Measurements from ENCODE around the gene TICAM1. TPM values are rescaled to one million over a fixed set of nuclear protein-coding genes. Genes with fewer than 3 reads are reported as not detected.
"Not testable (repeated sequence)": the region's sequence is repeated elsewhere in the genome, so short reads cannot be mapped to it uniquely, and the experiment has no call there.

TICAM1 gene
- total RNA-seq, 4 donors from 2014 or later: 3.5 to 10.8 (median 4.7) TPM

- peak; percentile 97 to 98 for DNase-seq (ENCODE audit: low spot score in 2 of 2)
- Histone ChIP-seq H3K4me3 (peak within 1 kb of the TSS; percentile 67 to 92 (median 76)), H3K27me3 (no peaks in the 10 kb centered on the region), H3K36me3 (peaks cover 0 to 6% (median 0%) of the 10 kb centered on the region in 3 donors), H3K27ac (peak within 1 kb of the TSS; percentile 79 to 95 (median 92)), H3K9me3 (no peaks in the 10 kb centered on the region), H3K4me1 (peaks cover 0 to 19% (median 12%) of the 10 kb centered on the region in 4 donors)
- TF ChIP-seq, protein P1, sequence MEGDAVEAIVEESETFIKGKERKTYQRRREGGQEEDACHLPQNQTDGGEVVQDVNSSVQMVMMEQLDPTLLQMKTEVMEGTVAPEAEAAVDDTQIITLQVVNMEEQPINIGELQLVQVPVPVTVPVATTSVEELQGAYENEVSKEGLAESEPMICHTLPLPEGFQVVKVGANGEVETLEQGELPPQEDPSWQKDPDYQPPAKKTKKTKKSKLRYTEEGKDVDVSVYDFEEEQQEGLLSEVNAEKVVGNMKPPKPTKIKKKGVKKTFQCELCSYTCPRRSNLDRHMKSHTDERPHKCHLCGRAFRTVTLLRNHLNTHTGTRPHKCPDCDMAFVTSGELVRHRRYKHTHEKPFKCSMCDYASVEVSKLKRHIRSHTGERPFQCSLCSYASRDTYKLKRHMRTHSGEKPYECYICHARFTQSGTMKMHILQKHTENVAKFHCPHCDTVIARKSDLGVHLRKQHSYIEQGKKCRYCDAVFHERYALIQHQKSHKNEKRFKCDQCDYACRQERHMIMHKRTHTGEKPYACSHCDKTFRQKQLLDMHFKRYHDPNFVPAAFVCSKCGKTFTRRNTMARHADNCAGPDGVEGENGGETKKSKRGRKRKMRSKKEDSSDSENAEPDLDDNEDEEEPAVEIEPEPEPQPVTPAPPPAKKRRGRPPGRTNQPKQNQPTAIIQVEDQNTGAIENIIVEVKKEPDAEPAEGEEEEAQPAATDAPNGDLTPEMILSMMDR (IDR thresholded peaks at IDR 0.05): peak in 1 of 5 experiments; percentile 18
- TF ChIP-seq EP300 (IDR thresholded peaks at IDR 0.05) (peak; percentile 46 to 71), POLR2A (IDR thresholded peaks at IDR 0.05) (peak in 1 of 2 donors; percentile 57)
- WGBS, 2 donors: 10 to 13% methylated on average over 27 to 28 of the region's 46 CpGs
Measured at GRCh38 chr19:4867534-4868285, 36.2 kb upstream of the TICAM1 start, which contains the start of gene PLIN3. Gene PLIN3, minus strand, starts transcription at chr19:4867667. Its CDS starts 6,273 bp downstream, at chr19:4861394.

DNA sequence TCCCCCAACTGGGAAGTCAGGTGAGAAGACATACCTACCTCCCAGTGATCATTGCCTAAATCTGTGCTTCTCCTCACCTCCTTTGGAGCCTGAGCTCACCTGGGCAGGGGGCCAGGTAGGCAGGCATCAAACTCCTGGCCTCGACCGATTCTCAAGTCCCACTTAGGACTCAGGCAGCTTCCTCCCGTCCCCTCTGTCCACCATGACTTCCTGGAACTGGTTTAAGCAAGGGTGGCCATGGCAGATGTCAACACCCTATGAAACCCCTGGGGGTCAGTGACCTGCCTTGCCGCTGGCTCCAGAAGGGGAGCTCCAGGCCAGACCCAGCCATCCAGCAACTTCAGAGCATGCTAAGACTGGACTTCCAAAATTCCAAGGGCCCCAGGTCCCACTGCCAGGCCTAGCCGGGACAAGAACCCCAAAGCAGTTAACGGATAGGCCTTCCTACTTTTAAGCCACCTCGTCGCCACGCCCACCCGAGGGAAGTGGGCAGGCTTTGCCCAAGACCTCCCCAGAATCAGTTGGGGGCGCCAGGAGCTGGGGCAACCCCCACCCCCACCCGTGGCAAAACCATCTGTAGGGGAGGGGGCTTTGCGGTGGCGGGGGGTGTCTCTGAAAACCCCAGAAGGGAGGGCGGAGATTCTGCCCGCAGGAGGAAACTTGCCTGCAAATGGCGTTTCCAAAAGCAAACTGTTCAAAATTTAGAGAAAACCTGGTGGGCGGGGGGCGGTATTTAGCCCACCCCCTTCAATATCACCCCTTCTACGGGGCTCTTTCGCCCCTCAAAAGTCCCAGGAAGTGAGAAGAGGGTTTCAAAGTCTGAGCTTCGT is 35.3 kb upstream of the TICAM1 start:
- TF ChIP-seq EP300 (IDR thresholded peaks at IDR 0.05) (no peak), POLR2A (IDR thresholded peaks at IDR 0.05) (no peak)
- TF ChIP-seq, protein P1 (IDR thresholded peaks at IDR 0.05): no peak
- Histone ChIP-seq H3K4me3 (peak overlapping the region; percentile 67 to 92 (median 76)), H3K4me1 (peaks cover 0 to 19% (median 12%) of the 10 kb centered on the region in 4 donors), H3K27ac (peak overlapping the region; percentile 79 to 95 (median 92)), H3K9me3 (no peaks in the 10 kb centered on the region), H3K27me3 (no peaks in the 10 kb centered on the region), H3K36me3 (peaks cover 0 to 15% (median 0%) of the 10 kb centered on the region in 3 donors)
- peak; percentile 48 to 66 for DNase-seq (ENCODE audit: low spot score in 2 of 2)
- WGBS, 2 donors: 2 to 5% methylated on average over 14 to 21 of the region's 22 CpGs

- WGBS, 2 donors: 68 to 73% methylated on average over 3 to 10 of the region's 10 CpGs
- Histone ChIP-seq H3K27ac (no peak overlapping the region), H3K4me1 (peaks cover 0 to 7% (median under 1%) of the 10 kb centered on the region in 4 donors), H3K4me3 (no peak overlapping the region), H3K27me3 (no peaks in the 10 kb centered on the region), H3K36me3 (peaks cover 2 to 70% (median 12%) of the 10 kb centered on the region in 3 donors), H3K9me3 (no peaks in the 10 kb centered on the region)
- TF ChIP-seq EP300 (IDR thresholded peaks at IDR 0.05) (no peak), POLR2A (IDR thresholded peaks at IDR 0.05) (no peak)
- TF ChIP-seq, protein P1 (IDR thresholded peaks at IDR 0.05): no peak
- no peak for DNase-seq (ENCODE audit: low spot score in 2 of 2)
Measured at GRCh38 chr19:4861147-4861546, 29.6 kb upstream of the TICAM1 start.

- Histone ChIP-seq H3K27me3 (no peaks in the 10 kb centered on the region), H3K36me3 (peaks cover 2 to 81% (median 12%) of the 10 kb centered on the region in 3 donors), H3K27ac (no peak overlapping the region), H3K4me3 (no peak overlapping the region), H3K9me3 (no peaks in the 10 kb centered on the region), H3K4me1 (no peaks in the 10 kb centered on the region)
- WGBS, 2 donors: 84 to 96% methylated on average over 4 to 11 of the region's 11 CpGs
- TF ChIP-seq, protein P1 (IDR thresholded peaks at IDR 0.05): no peak
- no peak for TF ChIP-seq POLR2A (IDR thresholded peaks at IDR 0.05)
- TF ChIP-seq EP300 (IDR thresholded peaks at IDR 0.05): no peak
- no peak for DNase-seq (ENCODE audit: low spot score in 2 of 2)
Measured at GRCh38 chr19:4859697-4860096, 28.2 kb upstream of the TICAM1 start.

GRCh38 chr19:4856468-4856867 is 25.0 kb upstream of the TICAM1 start:
- 79 to 89% methylated on average over 12 of the region's 12 CpGs for WGBS, 2 donors
- not testable (repeated sequence) for DNase-seq (ENCODE audit: low spot score in 2 of 2); H3K4me1 ChIP-seq; H3K4me3 ChIP-seq; H3K9me3 ChIP-seq; H3K27me3 ChIP-seq; H3K27ac ChIP-seq
- peaks cover 2 to 99% (median 12%) of the 10 kb centered on the region in 3 donors for H3K36me3 ChIP-seq

GRCh38 chr19:4853506-4853905 is 22.0 kb upstream of the TICAM1 start:
- H3K9me3 ChIP-seq; H3K27ac ChIP-seq; H3K4me3 ChIP-seq; H3K27me3 ChIP-seq; DNase-seq (ENCODE audit: low spot score in 2 of 2); H3K4me1 ChIP-seq: not testable (repeated sequence)
- H3K36me3 ChIP-seq: peaks cover 0 to 98% (median 5%) of the 10 kb centered on the region in 3 donors
- 82 to 86% methylated on average over 8 of the region's 8 CpGs for WGBS, 2 donors

All from tibial nerve (tissue), 4 donors.